T47D (cell line): ENCODE measurements around the gene C15orf62.

Experiments used
- DNase-seq, 2 experiments: peaks; one replicate each; pipeline versions ENCODE4 v3.0.0 to v3.0.0-alpha.2; 2011 to 2012; ENCODE audit warnings: low read depth in 1 of 2, low spot score in 1 of 2
- JUND ChIP-seq: IDR thresholded peaks from 2 replicates; pipeline ENCODE4 v1.6.1; 2012; ENCODE audit warnings: low read depth
- in situ Hi-C: cut with HindIII; loops from 2 replicates; pipeline ENCODE4 v1.10.0; 2016; ENCODE audit warnings: low sequenced_read_pairs, low pct_unique_long_range_greater_than_20kb

The C15orf62 gene

GRCh38 chr15:40815042-40815698 is 45.4 kb downstream of the C15orf62 start:
- TF ChIP-seq JUND, result peak; percentile 81
- in situ Hi-C loops, result no loop called here
- peak; percentile 51 to 92 for DNase-seq

DNA sequence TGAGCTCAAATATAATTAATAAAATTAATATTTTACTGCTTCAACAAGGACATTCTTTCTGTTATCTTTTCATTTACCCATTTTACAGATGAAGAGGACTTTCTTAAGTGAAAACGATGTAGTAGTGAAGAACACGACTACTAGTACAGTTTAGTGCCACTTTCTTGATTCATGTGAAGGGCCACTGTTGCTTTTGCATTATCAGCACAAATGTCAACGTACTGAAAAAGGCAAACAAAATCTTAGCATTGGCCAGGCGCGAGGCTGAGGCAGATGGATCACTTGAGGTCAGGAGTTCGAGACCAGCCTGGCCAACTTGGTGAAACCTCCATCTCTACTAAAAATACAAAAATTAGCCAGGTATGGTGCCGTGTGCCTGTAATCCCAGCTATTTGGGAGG is 49.3 kb downstream of the C15orf62 start:
- no peak for TF ChIP-seq JUND
- in situ Hi-C loops, result no loop called here
- DNase-seq, result no peak

DNA sequence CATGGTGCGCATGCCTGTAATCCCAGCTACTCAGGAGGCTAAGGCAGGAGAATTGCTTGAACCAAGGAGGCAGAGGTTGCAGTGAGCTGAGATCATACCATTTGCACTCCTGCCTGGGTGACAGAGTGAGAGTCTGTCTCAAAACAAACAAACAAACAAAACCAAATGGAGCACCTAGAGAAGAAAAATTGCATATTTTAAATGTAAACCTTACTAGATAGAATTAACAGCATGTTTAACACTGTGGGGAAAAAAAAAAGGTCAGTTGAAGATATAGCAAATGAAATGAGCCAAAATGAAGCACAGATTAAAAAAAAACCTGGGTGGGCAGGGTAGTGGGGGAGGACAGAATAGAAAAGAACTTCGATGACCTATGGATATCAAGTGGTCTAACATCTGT is 51.4 kb downstream of the C15orf62 start:
- TF ChIP-seq JUND, result no peak
- in situ Hi-C loops, result no loop called here
- no peak for DNase-seq
